ENCODE results near the gene KIDINS220. TPM values are rescaled to one million over a fixed set of nuclear protein-coding genes. Genes with fewer than 3 reads are reported as not detected.

The KIDINS220 gene
- total and polyA plus RNA-seq, 2 of the 13 experiments (the other 11 are each of a cell fraction or from before 2014, with no cell fraction given) = 25.2 to 32.3 TPM

GRCh38 chr2:8836971-8837794, at the start of gene KIDINS220 (continued):
- 0 out of 2 replicates have a peak, but pooled peaks have one; percentile 46 for TF ChIP-seq ZNF337 (CRISPR knock-in tag; IDR thresholded peaks at IDR 0.05; ENCODE audit: borderline replicate concordance, low read depth)
- TF ChIP-seq, protein P1, sequence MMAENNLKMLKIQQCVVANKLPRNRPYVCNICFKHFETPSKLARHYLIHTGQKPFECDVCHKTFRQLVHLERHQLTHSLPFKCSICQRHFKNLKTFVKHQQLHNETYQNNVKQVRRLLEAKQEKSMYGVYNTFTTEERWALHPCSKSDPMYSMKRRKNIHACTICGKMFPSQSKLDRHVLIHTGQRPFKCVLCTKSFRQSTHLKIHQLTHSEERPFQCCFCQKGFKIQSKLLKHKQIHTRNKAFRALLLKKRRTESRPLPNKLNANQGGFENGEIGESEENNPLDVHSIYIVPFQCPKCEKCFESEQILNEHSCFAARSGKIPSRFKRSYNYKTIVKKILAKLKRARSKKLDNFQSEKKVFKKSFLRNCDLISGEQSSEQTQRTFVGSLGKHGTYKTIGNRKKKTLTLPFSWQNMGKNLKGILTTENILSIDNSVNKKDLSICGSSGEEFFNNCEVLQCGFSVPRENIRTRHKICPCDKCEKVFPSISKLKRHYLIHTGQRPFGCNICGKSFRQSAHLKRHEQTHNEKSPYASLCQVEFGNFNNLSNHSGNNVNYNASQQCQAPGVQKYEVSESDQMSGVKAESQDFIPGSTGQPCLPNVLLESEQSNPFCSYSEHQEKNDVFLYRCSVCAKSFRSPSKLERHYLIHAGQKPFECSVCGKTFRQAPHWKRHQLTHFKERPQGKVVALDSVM (CRISPR knock-in tag; IDR thresholded peaks at IDR 0.05) = peak; percentile 18; the same call in 1 of the 2 replicates
- peak; percentile 94 for TF ChIP-seq SAP130 (CRISPR knock-in tag; IDR thresholded peaks at IDR 0.05; ENCODE audit: low read depth)
- peak; percentile 53; the same call in 1 of the 2 replicates for TF ChIP-seq HOXA5 (CRISPR knock-in tag; IDR thresholded peaks at IDR 0.05)
- TF ChIP-seq ZNF136 (CRISPR knock-in tag; IDR thresholded peaks at IDR 0.05; ENCODE audit: low read depth) = no peak
- TF ChIP-seq TCF7L2 (IDR thresholded peaks at IDR 0.05; ENCODE audit: low read depth, low read length) = no peak
- TF ChIP-seq ZNF891 (CRISPR knock-in tag; IDR thresholded peaks at IDR 0.05) = peak; percentile 71; the same call in 1 of the 2 replicates
- 0 out of 2 replicates have a peak, but pooled peaks have one; percentile 35 for TF ChIP-seq IRX3 (CRISPR knock-in tag; IDR thresholded peaks at IDR 0.05; ENCODE audit: borderline replicate concordance, low read depth)
- peak; percentile 88 for TF ChIP-seq ZFX (CRISPR knock-in tag; IDR thresholded peaks at IDR 0.05; ENCODE audit: low read depth)
- TF ChIP-seq ATF2 (CRISPR knock-in tag; IDR thresholded peaks at IDR 0.05) = 0 out of 2 replicates have a peak, but pooled peaks have one; percentile 17
- TF ChIP-seq ZFP82 (CRISPR knock-in tag; IDR thresholded peaks at IDR 0.05; ENCODE audit: borderline replicate concordance) = peak; percentile 54; the same call in 1 of the 2 replicates
- TF ChIP-seq TARDBP (CRISPR knock-in tag; IDR thresholded peaks at IDR 0.05) = peak; percentile 62; the same call in 1 of the 2 replicates
- no peak for TF ChIP-seq ZNF740 (CRISPR knock-in tag; IDR thresholded peaks at IDR 0.05)
- TF ChIP-seq ETV6 (CRISPR knock-in tag; conservative IDR thresholded peaks at IDR 0.05) = 0 out of 2 replicates have a peak, but pooled peaks have one; percentile 57
- TF ChIP-seq POLR2AphosphoS5 (IDR thresholded peaks at IDR 0.05; ENCODE audit: low read depth, low read length) = peak; percentile 95
- TF ChIP-seq SALL1 (CRISPR knock-in tag; IDR thresholded peaks at IDR 0.05) = peak; percentile 84
- TF ChIP-seq, protein P2, sequence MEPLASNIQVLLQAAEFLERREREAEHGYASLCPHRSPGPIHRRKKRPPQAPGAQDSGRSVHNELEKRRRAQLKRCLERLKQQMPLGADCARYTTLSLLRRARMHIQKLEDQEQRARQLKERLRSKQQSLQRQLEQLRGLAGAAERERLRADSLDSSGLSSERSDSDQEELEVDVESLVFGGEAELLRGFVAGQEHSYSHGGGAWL (CRISPR knock-in tag; IDR thresholded peaks at IDR 0.05) = peak; percentile 68
- peak; percentile 90; the same call in 1 of the 2 replicates for TF ChIP-seq TMF1 (CRISPR knock-in tag; IDR thresholded peaks at IDR 0.05; ENCODE audit: low read depth)
- no peak for TF ChIP-seq ATM (IDR thresholded peaks at IDR 0.05; ENCODE audit: borderline replicate concordance)
- TF ChIP-seq, protein P3, sequence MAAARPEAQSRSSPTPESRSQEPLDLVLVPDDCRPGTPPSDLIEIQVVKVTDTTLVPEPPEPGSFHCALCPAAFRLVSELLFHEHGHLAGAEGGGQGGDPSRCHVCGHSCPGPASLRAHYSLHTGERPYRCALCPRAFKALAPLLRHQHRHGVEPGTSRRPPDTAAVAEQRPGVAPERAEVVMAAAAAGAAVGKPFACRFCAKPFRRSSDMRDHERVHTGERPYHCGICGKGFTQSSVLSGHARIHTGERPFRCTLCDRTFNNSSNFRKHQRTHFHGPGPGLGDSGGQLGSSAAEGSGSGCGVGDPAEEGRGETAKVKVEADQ (CRISPR knock-in tag; IDR thresholded peaks at IDR 0.05; ENCODE audit: borderline replicate concordance) = 0 out of 2 replicates have a peak, but pooled peaks have one; percentile 91
- 0 out of 2 replicates have a peak, but pooled peaks have one; percentile 56 for TF ChIP-seq ZNF234 (CRISPR knock-in tag; conservative IDR thresholded peaks at IDR 0.05)
- no peak for TF ChIP-seq ZNF34 (CRISPR knock-in tag; IDR thresholded peaks at IDR 0.05; ENCODE audit: borderline replicate concordance)
- TF ChIP-seq GABPA (IDR thresholded peaks at IDR 0.05; ENCODE audit: low read depth, low read length) = no peak
- TF ChIP-seq GABPA (CRISPR knock-in tag; IDR thresholded peaks at IDR 0.05; ENCODE audit: low read depth) = no peak
- no peak for TF ChIP-seq SNRNP70 (IDR thresholded peaks at IDR 0.05; ENCODE audit: low read depth, low read length)

Measured in HepG2 (cell line).